HL-60/S4 treated with phorbol 12-myristate 13-acetate at 8.2 ng/mL for 4 days and 3 days (cell line): ENCODE data around the gene ABCC1.
"Not testable (repeated sequence)": the region's sequence is repeated elsewhere in the genome, so short reads cannot be mapped to it uniquely, and the experiment has no call there.

Experiments used
- in situ Hi-C: fragments of 300-500 bp; cut with MboI; formaldehyde crosslinking; loops from 2 replicates; pipeline ENCODE4 v1.15.0; 2022; ENCODE audit warnings: low sequenced_read_pairs

The ABCC1 gene

DNA sequence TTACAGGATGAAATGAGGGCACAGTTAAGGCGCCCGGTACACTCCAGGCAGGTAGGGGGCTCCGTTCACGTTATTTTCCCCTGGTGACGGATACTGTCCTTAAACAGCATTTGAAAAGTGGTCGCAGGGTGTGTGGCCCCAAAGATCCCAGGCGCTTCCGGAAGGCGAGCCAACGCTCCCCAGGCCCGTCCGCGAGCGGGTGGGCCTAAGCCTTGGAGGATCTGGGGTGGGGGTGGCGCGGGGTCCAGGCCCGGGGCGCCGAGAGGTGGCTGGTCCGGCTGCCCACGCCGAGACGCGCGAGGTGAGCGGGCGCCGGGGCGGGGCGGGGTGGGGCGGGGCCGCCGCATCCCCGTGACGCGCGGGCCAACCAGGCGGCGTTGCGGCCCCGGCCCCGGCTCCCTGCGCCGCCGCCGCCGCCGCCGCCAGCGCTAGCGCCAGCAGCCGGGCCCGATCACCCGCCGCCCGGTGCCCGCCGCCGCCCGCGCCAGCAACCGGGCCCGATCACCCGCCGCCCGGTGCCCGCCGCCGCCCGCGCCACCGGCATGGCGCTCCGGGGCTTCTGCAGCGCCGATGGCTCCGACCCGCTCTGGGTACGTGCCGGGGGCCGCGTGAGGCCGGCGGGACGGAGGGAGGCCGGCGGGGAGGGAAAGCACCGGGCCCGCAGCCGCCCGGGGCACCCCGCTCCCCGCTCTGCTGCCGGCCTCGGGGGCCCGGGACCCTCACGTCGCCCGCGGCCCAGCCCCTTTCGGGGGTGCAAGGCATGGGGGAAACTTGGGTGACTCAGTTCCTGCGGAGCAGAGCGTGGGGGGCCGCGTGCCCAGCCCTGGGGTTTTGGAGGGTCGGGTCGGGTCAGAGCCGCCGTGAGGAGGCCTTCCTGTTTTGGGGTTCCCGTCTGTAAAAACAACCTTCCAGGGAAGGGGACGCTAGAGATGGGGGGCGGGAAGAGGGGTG, at the start of gene ABCC1:
Gene ABCC1 (plus strand): TSS at position 407 of the 951 bp plus-strand sequence. CDS start 136 bp downstream, at position 543.
- in situ Hi-C loops: no loop called here

DNA sequence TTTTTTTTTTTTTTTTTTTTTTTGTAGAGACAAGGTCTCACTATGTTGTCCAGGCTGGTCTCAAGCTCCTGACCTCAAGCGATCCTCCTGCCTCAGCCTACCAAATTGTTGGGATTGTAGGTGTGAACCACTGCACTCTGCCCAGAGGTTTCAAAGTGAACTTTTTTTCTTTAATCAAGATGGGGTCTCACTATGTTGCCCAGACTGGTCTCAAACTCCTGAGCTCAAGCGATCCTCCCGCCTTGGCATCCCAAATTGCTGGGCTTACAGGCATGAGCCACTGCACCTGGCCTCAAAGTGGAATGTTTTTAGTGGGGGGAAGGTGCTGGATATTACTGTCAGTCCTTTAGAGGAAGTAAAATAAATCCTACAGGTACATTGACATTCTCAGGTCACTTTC, 49.1 kb upstream of the ABCC1 start:
- in situ Hi-C loops: no loop called here

DNA sequence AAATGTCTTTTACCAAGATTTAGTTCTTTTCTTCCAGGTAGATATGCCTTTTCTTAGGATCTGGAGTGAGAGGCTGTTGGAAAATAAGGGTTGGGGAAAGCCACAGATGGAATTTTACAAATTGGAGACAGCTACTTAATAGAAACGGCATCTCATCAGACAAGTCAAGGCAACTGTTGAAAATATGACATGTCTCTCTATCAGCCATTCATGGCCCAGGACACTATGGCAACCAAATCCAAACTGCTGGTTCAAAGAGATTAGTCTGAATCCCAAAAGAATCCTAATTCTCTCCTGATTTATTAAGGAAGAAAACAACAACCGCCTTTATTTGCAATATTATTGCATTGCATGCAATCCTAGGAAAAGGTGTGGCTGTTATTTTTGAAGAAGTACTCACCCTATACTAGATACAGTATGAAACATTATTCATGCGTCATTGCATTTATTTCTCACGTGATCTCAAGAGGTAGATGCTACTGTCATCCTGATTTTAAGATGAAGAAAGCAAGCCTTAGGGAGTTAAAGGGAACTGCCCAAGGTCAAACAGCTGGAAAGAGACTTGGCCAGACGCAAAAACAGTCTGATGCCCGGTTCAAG, 48.4 kb upstream of the ABCC1 start:
- in situ Hi-C loops: no loop called here

DNA sequence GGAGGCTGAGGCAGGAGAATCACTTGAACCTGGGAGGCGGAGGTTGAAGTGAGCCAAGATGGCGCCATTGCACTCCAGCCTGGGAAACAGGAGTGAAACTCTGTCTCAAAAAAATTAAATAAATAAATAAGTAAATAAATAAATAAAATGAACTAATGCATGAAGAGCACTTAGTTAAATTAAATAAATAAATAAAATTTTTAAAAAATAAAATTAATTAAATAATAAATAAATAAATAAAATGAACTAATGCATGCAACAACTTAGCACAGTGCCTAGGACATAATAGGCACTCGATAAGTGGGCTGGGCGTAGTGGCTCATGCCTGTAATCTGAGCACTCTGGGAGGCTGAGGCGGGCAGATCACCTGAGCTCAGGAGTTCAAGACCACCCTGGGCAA, 45.5 kb upstream of the ABCC1 start:
- in situ Hi-C loops: no loop called here

DNA sequence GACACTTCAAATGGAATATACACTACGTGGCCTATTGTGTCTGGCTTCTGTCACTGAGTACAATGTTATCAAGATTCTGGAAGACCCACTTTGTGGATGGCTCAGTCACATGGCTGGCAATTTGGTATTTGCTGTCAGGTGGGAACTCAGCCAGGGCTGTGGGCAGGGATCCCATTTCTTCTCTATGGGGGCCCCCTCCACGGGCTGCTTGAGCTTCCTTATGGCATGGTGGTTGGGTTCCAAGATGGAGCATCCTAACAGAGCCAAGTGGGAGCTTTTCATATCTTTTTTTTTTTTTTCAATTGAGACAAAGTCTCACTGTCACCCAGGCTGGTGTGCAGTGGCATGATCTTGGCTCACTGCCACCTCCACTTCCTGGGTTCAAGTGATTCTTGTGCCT, 43.0 kb upstream of the ABCC1 start:
- in situ Hi-C loops: no loop called here

DNA sequence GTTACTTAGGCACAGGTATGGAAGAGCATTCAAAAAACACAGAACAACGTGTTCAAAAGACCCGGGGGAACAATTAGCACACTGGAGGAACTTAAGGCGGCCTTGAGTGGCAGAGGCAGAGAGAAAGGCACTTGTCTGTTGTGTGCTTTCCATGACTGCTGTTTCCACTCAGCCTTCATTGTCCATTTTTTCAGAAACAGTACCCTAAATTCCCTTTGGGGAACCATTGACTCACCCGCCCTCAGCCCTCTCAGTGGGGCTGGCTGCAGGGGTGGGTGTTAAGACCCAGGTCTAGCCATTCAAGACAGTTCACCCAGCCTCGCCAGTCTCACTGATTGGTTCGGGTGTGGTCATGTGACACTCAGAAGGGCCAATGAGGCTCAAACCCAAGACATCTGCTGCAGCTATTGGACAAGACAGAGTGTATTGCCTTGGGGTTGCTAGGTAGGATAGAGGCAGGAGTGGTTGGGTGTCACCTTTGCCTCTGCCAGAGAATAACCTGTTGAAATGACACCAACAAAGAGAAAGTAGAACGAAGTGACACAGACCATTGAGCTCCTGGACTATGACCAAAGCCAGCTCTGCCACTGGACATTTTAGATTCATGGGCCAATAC, 41.4 kb upstream of the ABCC1 start:
- in situ Hi-C loops: no loop called here

DNA sequence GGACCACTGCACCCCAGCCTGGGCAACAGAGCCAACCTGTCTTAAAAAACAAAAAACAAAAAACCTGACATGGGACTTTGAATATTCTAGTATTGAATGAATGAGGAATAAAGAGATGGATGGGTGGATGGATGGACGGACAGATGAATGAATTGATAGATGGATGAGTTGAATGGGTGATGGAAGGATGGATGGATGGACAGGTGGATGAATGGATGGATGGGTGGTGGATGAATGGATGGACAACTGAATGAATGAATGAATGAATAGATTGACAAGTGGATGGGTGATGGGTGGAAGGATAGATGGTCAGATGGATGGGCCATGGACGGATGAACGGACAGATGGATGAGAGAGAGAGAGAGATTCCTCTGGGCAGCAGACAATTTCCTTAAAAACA, 38.2 kb upstream of the ABCC1 start:
- in situ Hi-C loops: no loop called here

DNA sequence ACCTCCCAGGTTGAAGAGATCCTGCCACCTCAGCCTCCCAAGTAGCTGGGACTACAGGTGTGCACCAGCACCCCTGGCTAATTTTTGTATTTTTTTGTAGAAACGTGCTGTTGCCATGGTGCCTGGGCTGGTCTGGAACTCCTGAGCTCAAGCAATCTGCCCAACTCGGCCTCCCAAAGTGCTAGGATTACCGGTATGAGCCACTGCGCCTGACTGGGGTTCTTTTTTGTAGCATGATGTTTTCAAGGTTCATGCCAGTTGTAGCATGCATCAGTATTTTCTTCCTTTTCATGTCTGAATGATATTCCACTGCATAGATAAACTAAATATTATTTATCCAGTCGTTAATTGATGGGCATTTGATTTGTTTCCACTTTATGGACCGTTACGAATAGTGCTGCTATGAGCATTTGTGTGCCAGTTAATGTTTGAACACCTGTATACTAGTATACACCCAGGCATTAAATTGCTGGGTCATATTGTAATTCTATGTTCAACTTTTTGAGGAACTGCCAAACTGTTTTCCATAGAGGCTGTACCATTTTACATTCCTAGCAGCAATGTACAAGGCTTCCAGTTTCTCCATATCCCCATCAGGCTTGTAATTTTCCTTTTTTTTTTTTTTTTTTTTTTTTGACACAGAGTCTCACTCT, 36.2 kb upstream of the ABCC1 start:
- in situ Hi-C loops: no loop called here

DNA sequence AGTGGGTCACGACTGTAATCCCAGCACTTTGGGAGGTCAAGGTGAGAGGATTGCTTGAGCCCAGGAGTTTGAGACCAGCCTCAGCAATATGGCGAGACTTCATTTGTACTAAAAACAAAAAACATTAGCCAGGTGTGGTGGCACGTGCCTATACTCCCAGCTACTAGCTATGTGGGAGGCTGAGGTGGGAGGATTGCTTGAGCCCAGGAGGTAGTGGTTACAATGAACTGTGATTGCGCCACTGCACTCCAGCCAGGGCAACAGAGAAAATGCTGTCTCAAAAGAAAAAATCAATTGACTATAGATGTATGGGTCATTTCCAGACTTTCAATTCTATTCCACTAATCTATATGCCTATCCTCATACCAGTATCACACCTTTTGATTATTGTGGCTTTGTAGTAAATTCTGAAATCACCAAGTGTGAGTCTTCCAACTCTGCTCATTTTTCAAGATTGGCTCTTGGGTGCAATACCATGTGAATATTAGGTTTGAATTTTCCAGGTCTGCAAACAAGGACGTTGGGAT, 33.8 kb upstream of the ABCC1 start:
- in situ Hi-C loops: no loop called here

DNA sequence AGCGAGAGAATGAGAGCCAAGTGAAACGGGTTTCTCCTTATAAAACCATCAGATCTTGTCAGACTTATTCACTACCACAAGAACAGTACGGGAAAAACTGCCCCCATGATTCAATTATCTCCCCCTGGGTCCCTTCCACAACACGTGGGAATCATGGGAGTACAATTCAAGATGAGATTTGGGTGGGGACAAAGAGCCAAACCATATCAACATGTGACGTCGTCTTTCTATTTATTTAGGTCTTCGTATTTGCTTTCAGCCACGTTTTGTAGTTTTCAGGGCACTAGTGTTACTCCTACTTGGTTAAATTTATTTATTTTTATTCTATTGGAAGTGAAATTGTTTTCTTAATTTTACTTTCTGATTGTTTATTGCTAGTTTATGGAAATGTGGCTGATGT, 33.1 kb upstream of the ABCC1 start:
- in situ Hi-C loops: no loop called here

DNA sequence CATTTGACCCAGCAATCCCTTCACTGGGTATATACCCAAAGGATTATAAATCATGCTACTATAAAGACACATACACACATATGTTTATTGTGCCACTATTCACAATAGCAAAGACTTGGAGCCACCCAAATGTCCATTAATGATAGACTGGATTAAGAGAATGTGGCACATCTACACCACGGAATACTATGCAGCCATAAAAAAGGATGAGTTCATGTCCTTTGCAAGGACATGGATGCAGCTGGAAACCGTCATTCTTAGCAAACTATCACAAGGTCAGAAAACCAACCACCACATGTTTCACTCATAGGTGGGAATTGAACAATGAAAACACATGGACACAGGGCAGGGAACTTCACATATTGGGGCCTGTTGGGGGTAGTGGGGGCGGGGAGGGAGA, 31.1 kb upstream of the ABCC1 start:
- in situ Hi-C loops: not testable (repeated sequence)

DNA sequence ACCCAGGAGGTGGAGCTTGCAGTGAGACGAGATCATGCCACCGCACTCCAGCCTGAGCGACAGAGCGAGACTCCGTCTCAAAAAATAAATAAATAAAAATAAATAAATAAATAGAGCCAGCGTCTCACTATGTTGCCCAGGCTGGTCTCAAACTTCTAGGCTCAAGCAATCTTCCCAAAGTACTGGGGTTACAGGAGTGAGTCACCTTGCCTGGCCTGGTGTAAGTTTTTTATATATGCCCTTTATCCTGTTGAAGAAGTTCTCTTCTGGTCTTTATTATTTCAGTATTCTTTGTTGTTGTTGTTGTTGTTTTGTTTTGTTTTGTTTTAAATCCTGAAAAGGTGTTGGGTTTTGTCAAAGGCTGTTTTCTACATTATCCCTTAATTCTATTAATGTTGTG, 30.1 kb upstream of the ABCC1 start:
- in situ Hi-C loops: no loop called here

DNA sequence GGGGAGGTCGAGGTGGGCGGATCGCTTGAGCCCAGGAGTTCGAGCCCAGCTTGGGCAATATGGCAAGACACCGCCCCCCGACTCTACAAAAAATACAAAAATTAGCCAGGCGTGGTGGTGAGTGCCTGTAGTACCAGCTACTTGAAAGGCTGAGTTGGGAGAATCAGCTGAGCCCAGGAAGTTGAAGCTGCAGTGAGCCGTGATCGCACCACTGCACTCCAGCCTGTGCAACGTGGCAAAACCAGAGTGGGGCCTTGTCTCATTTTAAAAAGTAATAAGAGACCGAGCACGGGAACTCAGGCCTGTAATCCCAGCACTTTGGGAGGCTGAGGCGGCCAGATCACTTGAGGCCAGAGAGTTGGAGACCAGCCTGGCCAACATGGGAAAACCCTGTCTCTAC, 24.4 kb upstream of the ABCC1 start:
- in situ Hi-C loops: no loop called here

DNA sequence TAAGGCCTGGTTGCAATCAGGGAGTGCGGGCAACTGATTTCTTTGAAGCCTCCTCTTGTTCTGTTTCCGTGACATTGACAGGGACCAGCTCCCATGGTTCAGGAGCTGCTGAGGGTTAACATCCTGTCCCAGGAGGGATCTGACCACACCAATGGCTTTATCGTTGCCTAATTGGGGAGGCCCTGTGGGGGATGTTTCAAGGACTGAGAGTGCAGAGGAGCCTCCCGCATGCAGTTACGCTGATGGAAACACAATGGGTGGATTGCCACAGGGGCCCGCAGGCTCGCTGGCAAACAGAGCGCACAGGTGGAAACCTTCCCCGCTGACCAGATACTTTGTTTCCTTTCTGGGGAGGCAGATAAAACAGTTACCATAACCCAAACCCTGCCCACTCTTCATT, 23.8 kb upstream of the ABCC1 start:
- in situ Hi-C loops: no loop called here

DNA sequence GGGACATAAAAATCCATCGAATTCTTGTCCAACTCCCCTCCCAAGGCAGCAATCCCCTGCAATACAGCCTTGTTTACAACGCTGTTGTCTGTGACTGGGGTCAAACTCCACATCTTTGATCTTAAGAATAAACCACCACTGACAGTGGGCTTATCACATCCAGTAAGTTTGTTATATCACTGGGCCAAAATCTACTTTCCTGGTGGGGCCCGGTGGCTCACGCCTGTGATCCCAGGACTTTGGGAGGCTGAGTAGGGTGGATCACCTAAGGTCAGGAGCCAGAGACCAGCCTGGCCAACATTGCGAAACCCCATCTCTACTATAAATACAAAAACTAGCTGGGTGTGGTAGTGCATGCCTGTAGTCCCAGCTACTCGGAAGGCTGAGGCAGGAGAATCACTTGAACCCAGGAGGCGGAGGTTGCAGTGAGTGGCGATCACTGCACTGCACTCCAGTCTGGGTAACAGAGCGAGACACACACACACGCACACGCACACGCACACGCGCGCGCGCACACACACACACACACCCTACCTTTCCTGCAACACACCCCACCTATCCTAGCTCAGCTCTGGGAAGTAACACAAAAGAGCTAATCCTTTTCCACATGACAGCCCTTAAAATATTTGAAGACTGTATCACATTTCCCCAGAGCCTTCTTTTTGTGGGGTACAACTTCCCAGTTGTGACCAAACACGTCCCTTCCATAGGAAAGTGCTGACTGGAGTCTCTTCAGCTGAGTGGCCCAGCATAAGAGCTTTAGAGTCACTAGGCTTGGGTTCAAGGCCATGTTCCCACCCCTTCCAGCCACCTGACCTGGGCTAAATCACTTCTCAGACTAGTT, 20.9 kb upstream of the ABCC1 start:
- in situ Hi-C loops: no loop called here

DNA sequence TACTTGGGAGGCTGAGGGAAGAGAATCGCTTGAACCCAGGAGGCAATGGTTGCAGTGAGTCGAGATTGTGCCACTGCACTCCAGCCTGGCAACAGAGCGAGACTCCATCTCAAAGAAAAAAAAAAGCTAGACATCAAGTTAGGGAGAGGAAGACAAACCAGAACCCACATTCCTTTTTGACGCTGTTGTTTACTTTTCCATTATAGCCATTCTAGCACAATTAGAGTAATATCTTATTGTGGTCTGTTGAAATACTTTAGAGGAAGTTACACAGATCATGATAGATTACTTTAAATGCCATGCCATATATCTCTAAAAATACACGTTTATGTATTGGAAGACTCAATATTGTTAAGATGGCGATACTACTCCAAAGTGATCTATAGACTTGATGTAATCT, 16.5 kb upstream of the ABCC1 start:
- in situ Hi-C loops: no loop called here

DNA sequence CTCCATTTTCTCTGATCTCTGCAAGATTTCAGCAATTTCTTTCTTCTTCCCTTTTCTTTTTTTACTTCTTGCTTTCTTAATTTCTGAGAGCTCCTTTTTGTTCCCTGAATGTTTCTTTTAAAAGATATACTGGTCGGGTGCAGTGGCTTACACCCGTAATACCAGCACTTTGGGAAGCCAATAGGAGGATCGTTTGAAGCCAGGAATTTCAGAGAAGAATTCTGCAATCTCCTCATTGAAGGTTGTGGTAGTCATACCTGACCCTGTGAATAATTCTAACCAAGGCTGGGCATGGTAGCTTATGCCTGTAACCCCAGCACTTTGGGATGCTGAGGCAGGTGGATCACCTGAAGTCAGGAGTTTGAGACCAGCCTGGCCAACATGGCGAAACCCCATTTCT, 15.6 kb upstream of the ABCC1 start:
- in situ Hi-C loops: no loop called here

DNA sequence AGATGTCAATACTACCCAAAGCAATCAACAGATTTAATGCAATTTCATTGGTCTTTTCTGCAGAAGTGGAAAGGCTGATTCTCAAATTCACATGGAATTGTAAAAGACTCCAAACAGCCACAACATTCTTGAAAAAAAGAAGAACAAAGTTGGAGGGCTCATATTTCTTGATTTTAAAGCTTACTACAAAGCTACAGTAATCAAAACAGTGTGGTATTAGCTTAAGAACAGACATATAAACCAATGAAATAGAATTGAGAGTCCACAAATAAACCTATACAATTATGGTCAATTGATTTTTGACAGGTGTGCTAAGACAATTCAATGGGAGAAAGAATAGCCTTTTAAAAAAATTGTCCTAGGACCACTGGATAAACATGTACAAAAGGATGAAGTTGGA, 14.4 kb upstream of the ABCC1 start:
- in situ Hi-C loops: no loop called here

DNA sequence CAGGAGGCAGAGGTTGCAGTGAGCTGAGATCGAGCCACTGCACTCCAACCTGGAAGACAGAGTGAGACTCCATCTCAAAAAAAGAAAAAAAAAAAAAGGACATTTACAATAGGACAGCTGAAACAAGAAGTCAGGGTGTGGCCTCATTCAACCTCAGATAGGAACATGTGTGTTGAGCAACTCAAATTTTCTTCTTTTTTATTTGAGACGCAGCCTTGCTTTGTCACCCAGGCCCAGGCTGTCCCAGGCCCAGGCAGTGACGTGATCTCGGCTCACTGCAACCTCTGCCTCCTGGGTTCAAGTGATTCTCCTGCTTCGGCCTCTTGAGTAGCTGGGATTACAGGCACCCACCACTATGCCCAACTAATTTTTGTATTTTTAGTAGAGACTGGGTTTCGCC, 12.6 kb upstream of the ABCC1 start:
- in situ Hi-C loops: not testable (repeated sequence)

DNA sequence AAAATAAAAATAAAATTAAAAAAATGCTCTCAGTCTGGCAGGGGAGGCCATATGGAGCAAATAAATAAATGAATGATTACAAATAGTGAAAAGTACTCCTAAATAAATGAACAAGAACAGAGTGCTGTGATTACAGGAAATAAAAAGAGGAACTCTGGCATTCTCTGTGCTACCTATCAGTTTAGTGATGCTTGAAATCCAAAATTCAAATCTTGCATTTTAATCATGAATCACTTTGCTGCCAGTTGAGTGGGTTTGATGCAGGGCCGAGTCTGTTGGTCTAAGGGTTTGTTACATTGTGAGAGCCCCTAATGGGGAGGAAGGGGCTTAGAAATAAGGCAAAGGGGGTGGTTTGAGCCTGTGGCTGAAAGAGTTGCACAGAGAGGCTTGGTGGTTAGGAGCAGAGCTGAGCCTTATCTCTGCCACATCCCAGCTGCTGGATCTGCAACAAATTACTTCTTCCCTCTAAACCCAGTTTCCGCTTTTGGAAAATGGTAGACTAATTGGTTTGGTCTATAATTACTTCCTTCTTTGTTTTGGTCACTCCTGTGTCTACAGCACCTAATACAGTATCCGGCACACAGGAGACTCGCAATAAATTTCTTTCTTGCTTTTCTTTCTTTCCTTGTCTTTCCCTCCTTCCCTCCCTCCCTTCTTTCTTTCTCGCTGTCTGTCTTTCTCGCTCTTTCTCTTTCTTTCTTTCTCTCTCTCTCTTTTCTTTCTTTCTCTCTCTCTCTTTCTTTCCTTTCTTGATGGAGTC, 6.3 kb upstream of the ABCC1 start:
- in situ Hi-C loops: no loop called here
